ENCODE results near the gene PREX1.
"Not testable (repeated sequence)": the region's sequence is repeated elsewhere in the genome, so short reads cannot be mapped to it uniquely, and the experiment has no call there.

The PREX1 gene

DNA sequence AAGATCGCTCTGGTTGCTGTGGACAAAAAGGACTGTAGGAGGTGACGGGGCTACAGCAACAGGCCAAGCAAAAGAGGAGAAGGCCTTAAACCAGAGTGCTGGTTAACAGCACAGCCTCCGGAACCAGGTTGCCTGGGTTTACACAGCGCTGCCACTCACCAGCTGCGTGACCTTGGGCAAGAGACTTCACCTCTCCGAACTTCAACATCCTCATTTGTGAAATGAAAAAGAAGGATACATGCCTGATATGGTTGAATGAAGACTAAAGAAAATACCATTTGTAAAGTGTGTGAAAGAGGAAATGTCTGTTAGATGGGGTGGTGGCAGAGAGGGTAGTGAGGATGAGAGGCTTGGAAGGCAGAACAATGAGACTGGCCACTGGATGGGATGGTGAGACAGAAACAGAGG, 44.9 kb downstream of the PREX1 start:
- peak overlapping the region; percentile 72 for H3K27ac ChIP-seq (ENCODE audit: insufficient read depth, low read length, poor library complexity, severe bottlenecking)
- H3K36me3 ChIP-seq (ENCODE audit: control insufficient read depth, insufficient read depth, low read length) = no peaks in the 10 kb centered on the region
- no peaks in the 10 kb centered on the region for H3K9me3 ChIP-seq (ENCODE audit: control insufficient read depth, low read length)
- DNase-seq = no peak
- H3K27me3 ChIP-seq (replicated peaks; ENCODE audit: control insufficient read depth, insufficient read depth, low read length, poor library complexity, severe bottlenecking) = no peaks in the 10 kb centered on the region
- no peak overlapping the region for H3K4me3 ChIP-seq (ENCODE audit: insufficient read depth, low read depth, low read length, poor library complexity, severe bottlenecking)
- peaks cover 43% of the 10 kb centered on the region for H3K4me1 ChIP-seq (ENCODE audit: control insufficient read depth, insufficient read depth, low read length, poor library complexity, severe bottlenecking)

DNA sequence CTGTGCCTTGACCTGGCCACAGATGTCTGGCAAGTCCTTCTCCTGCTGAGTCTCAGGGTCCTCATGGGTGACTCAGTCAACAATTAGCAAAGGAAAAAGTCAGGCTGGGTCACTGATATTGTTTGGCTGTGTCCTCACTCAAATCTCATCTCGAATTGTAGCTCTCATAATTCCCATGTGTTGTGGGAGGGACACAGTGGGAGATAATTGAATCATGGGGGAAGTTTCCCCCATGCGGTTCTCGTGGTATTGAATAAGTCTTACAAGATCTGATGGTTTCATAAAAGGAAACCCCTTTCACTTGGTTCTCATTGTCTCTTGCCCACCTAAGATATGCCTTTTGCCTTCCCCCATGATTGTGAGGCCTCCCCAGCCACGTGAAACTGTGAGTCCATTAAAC, 45.7 kb downstream of the PREX1 start:
- Histone ChIP-seq H3K4me1 (ENCODE audit: control insufficient read depth, insufficient read depth, low read length, poor library complexity, severe bottlenecking) (peaks cover 44% of the 10 kb centered on the region), H3K27me3 (replicated peaks; ENCODE audit: control insufficient read depth, insufficient read depth, low read length, poor library complexity, severe bottlenecking) (no peaks in the 10 kb centered on the region), H3K4me3 (ENCODE audit: insufficient read depth, low read depth, low read length, poor library complexity, severe bottlenecking) (no peak overlapping the region), H3K36me3 (ENCODE audit: control insufficient read depth, insufficient read depth, low read length) (no peaks in the 10 kb centered on the region), H3K9me3 (ENCODE audit: control insufficient read depth, low read length) (no peaks in the 10 kb centered on the region), H3K27ac (ENCODE audit: insufficient read depth, low read length, poor library complexity, severe bottlenecking) (peak overlapping the region; percentile 30)
- no peak for DNase-seq

DNA sequence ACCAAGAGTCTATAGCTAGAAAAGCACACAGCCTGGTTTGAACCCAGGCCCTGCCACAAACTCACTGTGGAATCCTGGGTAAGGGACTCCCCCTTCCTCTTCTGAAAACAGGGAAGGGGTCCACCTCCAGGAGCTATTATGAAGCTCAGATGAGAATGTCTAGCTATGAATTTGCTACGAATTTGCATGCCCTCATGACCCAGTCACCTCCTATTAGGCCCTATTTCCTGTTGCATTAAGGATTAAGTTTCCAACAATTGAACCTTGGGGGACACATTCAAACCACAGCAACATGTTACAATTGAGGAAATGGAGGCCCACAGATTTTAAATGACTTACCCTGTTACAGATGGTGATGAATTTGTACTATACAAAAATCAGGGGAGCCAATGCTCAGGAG, 46.2 kb downstream of the PREX1 start:
- no peaks in the 10 kb centered on the region for H3K27me3 ChIP-seq (replicated peaks; ENCODE audit: control insufficient read depth, insufficient read depth, low read length, poor library complexity, severe bottlenecking)
- H3K9me3 ChIP-seq (ENCODE audit: control insufficient read depth, low read length) = no peaks in the 10 kb centered on the region
- H3K4me3 ChIP-seq (ENCODE audit: insufficient read depth, low read depth, low read length, poor library complexity, severe bottlenecking) = no peak overlapping the region
- no peak for DNase-seq
- peaks cover 47% of the 10 kb centered on the region for H3K4me1 ChIP-seq (ENCODE audit: control insufficient read depth, insufficient read depth, low read length, poor library complexity, severe bottlenecking)
- H3K36me3 ChIP-seq (ENCODE audit: control insufficient read depth, insufficient read depth, low read length) = no peaks in the 10 kb centered on the region
- H3K27ac ChIP-seq (ENCODE audit: insufficient read depth, low read length, poor library complexity, severe bottlenecking) = peak overlapping the region; percentile 30

DNA sequence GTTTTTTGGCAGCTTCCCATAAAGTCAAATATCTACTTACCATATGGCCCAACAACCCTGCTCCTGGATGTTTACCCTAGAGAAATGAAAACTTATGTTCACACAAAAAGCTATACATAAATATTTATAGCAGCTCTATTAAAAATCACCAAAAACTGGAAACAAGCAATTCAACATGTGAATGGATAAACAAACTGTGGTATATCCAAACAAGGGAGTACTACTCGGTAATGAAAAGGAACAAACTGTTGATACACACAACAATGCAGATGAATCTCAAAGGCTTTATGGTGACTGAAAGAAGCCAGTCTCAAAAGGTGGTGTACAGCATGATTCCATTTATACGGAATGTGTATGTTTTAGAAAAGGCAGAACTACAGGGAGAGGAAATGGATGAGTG, 48.4 kb downstream of the PREX1 start:
- Histone ChIP-seq H3K9me3 (ENCODE audit: control insufficient read depth, low read length) (no peaks in the 10 kb centered on the region), H3K36me3 (ENCODE audit: control insufficient read depth, insufficient read depth, low read length) (no peaks in the 10 kb centered on the region), H3K4me3 (ENCODE audit: insufficient read depth, low read depth, low read length, poor library complexity, severe bottlenecking) (no peak overlapping the region), H3K4me1 (ENCODE audit: control insufficient read depth, insufficient read depth, low read length, poor library complexity, severe bottlenecking) (peaks cover 53% of the 10 kb centered on the region), H3K27ac (ENCODE audit: insufficient read depth, low read length, poor library complexity, severe bottlenecking) (no peak overlapping the region), H3K27me3 (replicated peaks; ENCODE audit: control insufficient read depth, insufficient read depth, low read length, poor library complexity, severe bottlenecking) (no peaks in the 10 kb centered on the region)
- no peak for DNase-seq

DNA sequence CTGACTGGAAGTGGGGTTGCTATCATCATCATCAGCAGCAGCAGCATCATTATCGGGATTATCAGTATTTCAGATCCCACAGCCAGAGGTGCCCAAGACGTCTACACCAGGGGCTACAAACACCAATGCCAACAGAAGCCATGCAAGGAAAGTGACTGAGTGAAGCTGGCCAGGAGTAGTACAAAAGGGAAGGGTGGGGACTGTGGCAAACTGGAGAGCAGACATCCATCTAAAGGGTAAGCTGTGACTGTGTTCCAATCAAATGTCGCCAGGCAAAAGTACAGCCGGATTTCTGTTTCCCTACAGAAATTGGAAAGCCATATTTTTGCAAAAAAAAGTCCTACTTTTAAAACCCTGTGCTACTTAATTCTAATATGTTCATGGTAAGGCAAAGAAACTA, 50.0 kb downstream of the PREX1 start:
- no peaks in the 10 kb centered on the region for H3K27me3 ChIP-seq (replicated peaks; ENCODE audit: control insufficient read depth, insufficient read depth, low read length, poor library complexity, severe bottlenecking)
- no peaks in the 10 kb centered on the region for H3K36me3 ChIP-seq (ENCODE audit: control insufficient read depth, insufficient read depth, low read length)
- no peak overlapping the region for H3K4me3 ChIP-seq (ENCODE audit: insufficient read depth, low read depth, low read length, poor library complexity, severe bottlenecking)
- peak overlapping the region; percentile 30 for H3K27ac ChIP-seq (ENCODE audit: insufficient read depth, low read length, poor library complexity, severe bottlenecking)
- no peaks in the 10 kb centered on the region for H3K9me3 ChIP-seq (ENCODE audit: control insufficient read depth, low read length)
- DNase-seq = no peak
- peaks cover 51% of the 10 kb centered on the region for H3K4me1 ChIP-seq (ENCODE audit: control insufficient read depth, insufficient read depth, low read length, poor library complexity, severe bottlenecking)

DNA sequence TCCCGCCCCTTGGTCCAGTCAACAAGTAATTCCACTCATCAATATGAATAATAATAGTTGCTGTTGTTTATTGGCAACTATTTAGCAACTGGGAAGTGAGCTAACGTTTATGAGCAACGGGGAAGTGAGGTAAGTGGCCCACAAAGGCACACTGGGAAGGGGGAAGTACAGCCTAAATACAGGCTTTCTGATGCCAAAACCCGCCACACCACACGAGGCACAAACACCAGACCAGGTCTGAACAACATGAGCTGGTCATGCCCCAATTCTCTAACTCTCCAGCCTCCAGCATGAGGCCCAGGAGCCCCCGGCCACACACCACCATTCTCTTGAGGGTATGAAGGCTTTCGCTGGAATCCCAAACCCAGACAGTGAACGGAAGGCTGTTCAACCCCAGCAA, 50.8 kb downstream of the PREX1 start:
- Histone ChIP-seq H3K4me1 (ENCODE audit: control insufficient read depth, insufficient read depth, low read length, poor library complexity, severe bottlenecking) (peaks cover 49% of the 10 kb centered on the region), H3K27me3 (replicated peaks; ENCODE audit: control insufficient read depth, insufficient read depth, low read length, poor library complexity, severe bottlenecking) (no peaks in the 10 kb centered on the region), H3K9me3 (ENCODE audit: control insufficient read depth, low read length) (no peaks in the 10 kb centered on the region), H3K27ac (ENCODE audit: insufficient read depth, low read length, poor library complexity, severe bottlenecking) (peak overlapping the region; percentile 53), H3K36me3 (ENCODE audit: control insufficient read depth, insufficient read depth, low read length) (no peaks in the 10 kb centered on the region), H3K4me3 (ENCODE audit: insufficient read depth, low read depth, low read length, poor library complexity, severe bottlenecking) (no peak overlapping the region)
- no peak for DNase-seq

DNA sequence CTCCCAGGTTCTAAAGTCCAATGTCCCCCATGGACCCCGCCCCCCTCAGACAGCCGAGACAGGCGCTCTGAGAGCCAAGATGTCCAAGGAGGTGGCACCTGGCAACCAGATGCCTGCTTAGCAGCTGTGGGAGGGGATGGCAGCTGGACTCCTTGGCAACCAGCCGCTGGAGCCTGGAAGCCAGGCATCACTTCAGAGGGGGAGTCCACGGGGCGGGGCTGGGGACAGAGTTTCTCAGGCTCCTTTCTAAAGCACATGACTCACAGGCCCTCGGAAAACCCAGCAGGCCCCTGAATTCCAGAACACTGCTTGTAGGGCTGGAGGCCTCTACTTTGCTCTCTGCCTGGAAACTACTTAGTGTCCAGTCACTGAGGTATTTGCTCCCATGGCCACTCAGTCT, 51.5 kb downstream of the PREX1 start:
- H3K4me3 ChIP-seq (ENCODE audit: insufficient read depth, low read depth, low read length, poor library complexity, severe bottlenecking) = no peak overlapping the region
- H3K4me1 ChIP-seq (ENCODE audit: control insufficient read depth, insufficient read depth, low read length, poor library complexity, severe bottlenecking) = peaks cover 51% of the 10 kb centered on the region
- no peaks in the 10 kb centered on the region for H3K36me3 ChIP-seq (ENCODE audit: control insufficient read depth, insufficient read depth, low read length)
- no peaks in the 10 kb centered on the region for H3K27me3 ChIP-seq (replicated peaks; ENCODE audit: control insufficient read depth, insufficient read depth, low read length, poor library complexity, severe bottlenecking)
- DNase-seq = peak in 1 of 3 donors; percentile 23
- no peaks in the 10 kb centered on the region for H3K9me3 ChIP-seq (ENCODE audit: control insufficient read depth, low read length)
- H3K27ac ChIP-seq (ENCODE audit: insufficient read depth, low read length, poor library complexity, severe bottlenecking) = peak overlapping the region; percentile 53

DNA sequence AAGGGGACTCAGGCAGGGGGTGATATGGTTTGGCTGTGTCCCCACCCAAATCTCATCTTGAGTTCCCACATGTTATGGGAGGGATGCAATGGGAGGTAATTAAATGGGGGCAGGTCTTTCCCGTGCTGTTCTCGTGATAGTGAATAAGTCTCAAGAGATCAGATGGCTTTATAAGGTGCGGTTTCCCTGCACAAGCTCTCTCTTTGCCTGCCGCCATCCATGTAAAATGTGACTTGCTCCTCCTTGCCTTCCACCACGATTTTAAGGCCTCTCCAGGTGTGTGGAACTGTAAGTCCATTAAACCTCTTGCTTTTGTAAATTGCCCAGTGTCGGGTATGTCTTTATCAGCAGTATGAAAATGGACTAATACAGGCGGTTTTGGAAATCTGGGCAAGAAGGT, 52.3 kb downstream of the PREX1 start:
- not testable (repeated sequence) for DNase-seq
- H3K4me1 ChIP-seq (ENCODE audit: control insufficient read depth, insufficient read depth, low read length, poor library complexity, severe bottlenecking) = peaks cover 58% of the 10 kb centered on the region
- H3K27ac ChIP-seq (ENCODE audit: insufficient read depth, low read length, poor library complexity, severe bottlenecking) = peak overlapping the region; percentile 53

DNA sequence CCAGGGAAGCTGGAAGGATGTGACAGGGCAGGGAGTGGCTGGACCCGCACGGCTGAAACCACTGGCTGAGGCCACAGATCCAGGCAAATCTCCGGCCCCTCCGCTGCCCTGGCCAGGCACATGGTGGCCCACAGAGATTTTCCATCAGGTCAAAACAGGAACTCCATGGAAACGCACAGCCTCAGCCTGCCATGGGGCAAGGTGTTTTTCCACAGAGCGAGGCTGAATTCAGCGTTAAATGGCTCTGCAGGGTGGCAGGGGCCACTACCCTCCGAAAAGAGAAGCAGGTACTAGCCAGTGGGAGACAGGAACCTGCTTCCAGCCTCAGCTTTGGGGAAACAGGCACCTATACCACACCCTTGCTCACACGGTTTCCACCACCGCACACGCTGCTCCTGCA, 53.1 kb downstream of the PREX1 start:
- Histone ChIP-seq H3K4me1 (ENCODE audit: control insufficient read depth, insufficient read depth, low read length, poor library complexity, severe bottlenecking) (peaks cover 65% of the 10 kb centered on the region), H3K4me3 (ENCODE audit: insufficient read depth, low read depth, low read length, poor library complexity, severe bottlenecking) (no peak overlapping the region), H3K27ac (ENCODE audit: insufficient read depth, low read length, poor library complexity, severe bottlenecking) (peak overlapping the region; percentile 30), H3K27me3 (replicated peaks; ENCODE audit: control insufficient read depth, insufficient read depth, low read length, poor library complexity, severe bottlenecking) (no peaks in the 10 kb centered on the region), H3K9me3 (ENCODE audit: control insufficient read depth, low read length) (no peaks in the 10 kb centered on the region), H3K36me3 (ENCODE audit: control insufficient read depth, insufficient read depth, low read length) (no peaks in the 10 kb centered on the region)
- DNase-seq = no peak

More for the DNA sequence above, 52.3 kb downstream of the PREX1 start:
- H3K9me3 ChIP-seq (ENCODE audit: control insufficient read depth, low read length); H3K4me3 ChIP-seq (ENCODE audit: insufficient read depth, low read depth, low read length, poor library complexity, severe bottlenecking); H3K27me3 ChIP-seq (replicated peaks; ENCODE audit: control insufficient read depth, insufficient read depth, low read length, poor library complexity, severe bottlenecking); H3K36me3 ChIP-seq (ENCODE audit: control insufficient read depth, insufficient read depth, low read length): not testable (repeated sequence)

DNA sequence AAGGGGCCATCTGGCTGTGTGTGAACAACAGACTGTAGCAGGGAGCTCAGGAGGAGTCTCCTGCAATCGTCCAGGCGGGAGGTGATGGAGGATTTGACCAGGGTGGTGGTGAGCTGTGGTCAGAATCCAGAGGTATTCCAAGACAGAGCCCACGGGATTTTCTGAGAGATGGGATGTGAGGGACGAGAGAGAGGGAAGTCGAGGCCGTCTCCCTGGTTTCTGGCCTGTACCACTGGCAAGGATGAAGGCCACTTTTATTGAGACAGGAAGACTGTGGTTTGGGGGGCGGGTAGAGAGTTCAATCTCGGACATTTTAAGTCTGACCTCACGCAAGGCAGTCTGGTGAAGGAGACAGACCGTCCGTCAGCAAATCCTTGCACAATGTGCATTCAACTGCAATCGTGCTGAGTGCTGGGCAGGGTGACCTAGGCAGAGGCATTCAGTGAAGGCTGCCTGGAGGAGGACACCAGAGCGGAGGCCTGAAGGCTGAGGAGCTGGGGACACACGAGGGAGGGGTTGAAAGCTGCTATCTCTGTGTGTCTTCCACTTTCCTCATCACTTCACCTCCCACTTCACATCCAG, 53.9 kb downstream of the PREX1 start:
- H3K4me3 ChIP-seq (ENCODE audit: insufficient read depth, low read depth, low read length, poor library complexity, severe bottlenecking) = no peak overlapping the region
- no peaks in the 10 kb centered on the region for H3K36me3 ChIP-seq (ENCODE audit: control insufficient read depth, insufficient read depth, low read length)
- peaks cover 71% of the 10 kb centered on the region for H3K4me1 ChIP-seq (ENCODE audit: control insufficient read depth, insufficient read depth, low read length, poor library complexity, severe bottlenecking)
- H3K27me3 ChIP-seq (replicated peaks; ENCODE audit: control insufficient read depth, insufficient read depth, low read length, poor library complexity, severe bottlenecking) = no peaks in the 10 kb centered on the region
- no peak for DNase-seq
- H3K9me3 ChIP-seq (ENCODE audit: control insufficient read depth, low read length) = no peaks in the 10 kb centered on the region
- peak overlapping the region; percentile 33 for H3K27ac ChIP-seq (ENCODE audit: insufficient read depth, low read length, poor library complexity, severe bottlenecking)
